Tibial nerve (tissue), 4 donors: Measurements from ENCODE around the gene TRIM24. TPM values are rescaled to one million over a fixed set of nuclear protein-coding genes. Genes with fewer than 3 reads are reported as not detected.
"Not testable (repeated sequence)": the region's sequence is repeated elsewhere in the genome, so short reads cannot be mapped to it uniquely, and the experiment has no call there.

Source experiments
- DNase-seq, 2 donors: peaks; one replicate each; pipeline ENCODE4 v3.0.0-alpha.2; 2019; ENCODE audit warnings: low spot score in 2 of 2
- H3K27ac ChIP-seq, 4 donors: fragments of 200-600 bp; sonication (generic) in 3 of 4; one replicate each; pipeline ENCODE4 v1.5.1; 2017 to 2019; ENCODE audit warnings: mild to moderate bottlenecking in 1 of 4
- H3K27me3 ChIP-seq, 2 donors: fragments of 200-600 bp; sonication (generic) in 1 of 2; one replicate each; pipeline versions ENCODE4 v1.5.1 to v1.6.0; 2017 to 2019
- H3K36me3 ChIP-seq, 3 donors: fragments of 200-600 bp; sonication (generic); one replicate each; pipeline ENCODE4 v1.5.1; 2018 to 2019
- H3K4me1 ChIP-seq, 4 donors: fragments of 200-600 bp; sonication (generic) in 3 of 4; one replicate each; pipeline ENCODE4 v1.5.1; 2017 to 2019
- H3K4me3 ChIP-seq, 4 donors: fragments of 200-600 bp; sonication (generic) in 3 of 4; one replicate each; pipeline ENCODE4 v1.5.1; 2017 to 2019; ENCODE audit warnings: mild to moderate bottlenecking in 1 of 4, moderate library complexity in 1 of 4
- H3K9me3 ChIP-seq, 4 donors: fragments of 200-600 bp; sonication (generic) in 3 of 4; one replicate each; pipeline ENCODE4 v1.5.1; 2017 to 2019
- CTCF ChIP-seq, 5 experiments: fragments of 200-600 bp in 3 of 5; fragments of 450-650 bp in 2 of 5; sonication (generic) in 3 of 5; IDR thresholded peaks; one replicate each; pipeline ENCODE4 v1.5.1; 2016 to 2019; ENCODE audit warnings: antibody characterized with exemption in 5 of 5, mild to moderate bottlenecking in 3 of 5, moderate library complexity in 2 of 5
- EP300 ChIP-seq, 2 donors: sonication (generic); formaldehyde crosslinking; IDR thresholded peaks; one replicate each; pipeline ENCODE4 v1.6.1; 2017; ENCODE audit warnings: antibody characterized with exemption in 2 of 2, mild to moderate bottlenecking in 1 of 2
- POLR2A ChIP-seq, 2 donors: fragments of 450-650 bp; IDR thresholded peaks; one replicate each; pipeline ENCODE4 v1.6.1; 2017; ENCODE audit warnings: antibody characterized with exemption in 2 of 2, mild to moderate bottlenecking in 2 of 2, moderate library complexity in 2 of 2
- WGBS, 2 donors: methylation state at CpG; one replicate each; pipeline ENCODE4 v1.1.5; 2018; 5-methylcytosine and 5-hydroxymethylcytosine counted together
- total RNA-seq, 4 donors: library from RNA; depleted of rRNA; stranded (reverse); fragments of >200 nt; gene quantifications; one replicate each; pipeline ENCODE4 v1.1.0, GENCODE V29; 2016

TRIM24 gene
- total RNA-seq, 4 donors from 2014 or later = 15.9 to 20.5 (median 17.7) TPM

GRCh38 chr7:138527746-138528223 lies 67.7 kb downstream of the TRIM24 start:
- Histone ChIP-seq H3K9me3 (peaks cover 0 to 49% (median 23%) of the 10 kb centered on the region in 4 donors), H3K36me3 (peaks cover 0 to 85% (median 9%) of the 10 kb centered on the region in 3 donors), H3K4me3 (no peak overlapping the region), H3K27ac (no peak overlapping the region), H3K27me3 (no peaks in the 10 kb centered on the region), H3K4me1 (no peaks in the 10 kb centered on the region)
- no peak for TF ChIP-seq POLR2A (IDR thresholded peaks at IDR 0.05)
- no peak for TF ChIP-seq EP300 (IDR thresholded peaks at IDR 0.05)
- no peak for TF ChIP-seq CTCF (IDR thresholded peaks at IDR 0.05)
- no peak for DNase-seq
- WGBS, 2 donors = 96 to 97% methylated on average over 5 of the region's 5 CpGs

GRCh38 chr7:138536833-138537232 lies 76.8 kb downstream of the TRIM24 start:
- not testable (repeated sequence) for H3K4me1 ChIP-seq, DNase-seq, H3K9me3 ChIP-seq, H3K27ac ChIP-seq, H3K4me3 ChIP-seq, H3K27me3 ChIP-seq
- peaks cover 0 to 53% (median 3%) of the 10 kb centered on the region in 3 donors for H3K36me3 ChIP-seq
- 95 to 99% methylated on average over 19 to 20 of the region's 20 CpGs for WGBS, 2 donors

GRCh38 chr7:138538518-138538917 lies 78.5 kb downstream of the TRIM24 start:
- Histone ChIP-seq H3K4me3 (no peak overlapping the region), H3K27me3 (no peaks in the 10 kb centered on the region), H3K36me3 (peaks cover 0 to 70% (median 3%) of the 10 kb centered on the region in 3 donors), H3K27ac (no peak overlapping the region), H3K9me3 (peaks cover 0 to 7% (median 0%) of the 10 kb centered on the region in 4 donors), H3K4me1 (peaks cover 0 to 8% (median 0%) of the 10 kb centered on the region in 4 donors)
- no peak for TF ChIP-seq POLR2A (IDR thresholded peaks at IDR 0.05)
- TF ChIP-seq EP300 (IDR thresholded peaks at IDR 0.05) = no peak
- no peak for TF ChIP-seq CTCF (IDR thresholded peaks at IDR 0.05)
- WGBS, 2 donors = 31 to 37% methylated on average over 2 of the region's 2 CpGs
- no peak for DNase-seq

DNA sequence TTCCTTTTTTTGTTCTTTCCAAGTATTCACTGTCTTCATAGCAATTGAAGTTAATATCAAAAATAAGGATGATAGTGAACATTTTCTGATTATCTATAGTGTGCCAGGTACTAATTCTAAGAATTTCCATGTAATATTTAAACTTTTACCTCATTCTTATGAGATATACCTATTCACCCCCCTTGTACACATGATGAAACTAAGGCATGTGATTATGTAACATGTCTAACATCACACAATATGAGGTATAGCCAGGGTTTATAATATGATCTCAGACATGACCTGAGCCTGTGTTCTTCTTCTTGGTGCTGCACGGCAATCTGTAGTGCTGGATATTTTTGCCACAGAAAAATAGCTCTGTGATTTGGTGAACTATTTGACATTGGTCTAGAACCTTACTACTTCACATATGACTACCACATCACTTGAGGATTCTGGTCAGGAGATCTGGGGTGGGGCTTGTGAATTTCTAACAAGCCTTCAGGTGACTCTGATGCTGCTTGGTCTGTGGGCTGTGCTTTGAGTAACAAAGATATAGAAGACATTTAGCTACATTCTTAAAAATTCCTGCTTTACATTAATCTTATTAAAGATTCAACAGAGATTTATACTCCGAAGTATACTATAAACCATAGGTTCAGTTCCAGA lies 79.1 kb downstream of the TRIM24 start:
- Histone ChIP-seq H3K9me3 (peaks cover 0 to 7% (median 0%) of the 10 kb centered on the region in 4 donors), H3K4me1 (peaks cover 0 to 8% (median 0%) of the 10 kb centered on the region in 4 donors), H3K27ac (no peak overlapping the region), H3K27me3 (no peaks in the 10 kb centered on the region), H3K36me3 (peaks cover 0 to 76% (median 3%) of the 10 kb centered on the region in 3 donors), H3K4me3 (no peak overlapping the region)
- TF ChIP-seq CTCF (IDR thresholded peaks at IDR 0.05) (no peak), POLR2A (IDR thresholded peaks at IDR 0.05) (no peak), EP300 (IDR thresholded peaks at IDR 0.05) (no peak)
- 95 to 100% methylated on average over 2 of the region's 2 CpGs for WGBS, 2 donors
- no peak for DNase-seq

GRCh38 chr7:138542183-138542582 lies 82.1 kb downstream of the TRIM24 start:
- Histone ChIP-seq H3K27me3 (no peaks in the 10 kb centered on the region), H3K36me3 (peaks cover 0 to 86% (median 3%) of the 10 kb centered on the region in 3 donors), H3K4me3 (no peak overlapping the region), H3K27ac (no peak overlapping the region), H3K4me1 (peaks cover 0 to 8% (median 0%) of the 10 kb centered on the region in 4 donors), H3K9me3 (no peaks in the 10 kb centered on the region)
- no peak for DNase-seq
- TF ChIP-seq EP300 (IDR thresholded peaks at IDR 0.05) = no peak
- no peak for TF ChIP-seq CTCF (IDR thresholded peaks at IDR 0.05)
- TF ChIP-seq POLR2A (IDR thresholded peaks at IDR 0.05) = no peak
- 82 to 86% methylated on average over 2 of the region's 2 CpGs for WGBS, 2 donors
